Osteocyte (in vitro differentiated cells): ENCODE data around the gene GNAO1. TPM values are rescaled to one million over a fixed set of nuclear protein-coding genes. Genes with fewer than 3 reads are reported as not detected.

Source experiments
- DNase-seq: peaks from one replicate; pipeline ENCODE4 v3.0.0; 2021; ENCODE audit warnings: mixed read lengths; ENCODE audit not compliant: unreplicated experiment; ENCODE audit errors: extremely low spot score
- H3K27ac Mint-ChIP-seq: one replicate; pipeline ENCODE4 v1.8.0; 2021; ENCODE audit warnings: mild to moderate bottlenecking, mixed read lengths; ENCODE audit not compliant: unreplicated experiment
- H3K27me3 Mint-ChIP-seq: one replicate; pipeline ENCODE4 v1.8.0; 2021; ENCODE audit warnings: mixed read lengths; ENCODE audit not compliant: unreplicated experiment
- H3K36me3 Mint-ChIP-seq: one replicate; pipeline ENCODE4 v1.8.0; 2021; ENCODE audit warnings: mixed read lengths; ENCODE audit not compliant: unreplicated experiment
- H3K4me1 Mint-ChIP-seq: one replicate; pipeline ENCODE4 v1.8.0; 2021; ENCODE audit warnings: mixed read lengths; ENCODE audit not compliant: unreplicated experiment
- H3K4me3 Mint-ChIP-seq: one replicate; pipeline ENCODE4 v1.8.0; 2021; ENCODE audit warnings: mild to moderate bottlenecking, moderate library complexity, mixed read lengths; ENCODE audit not compliant: unreplicated experiment
- H3K9me3 Mint-ChIP-seq: one replicate; pipeline ENCODE4 v1.8.0; 2021; ENCODE audit warnings: mixed read lengths; ENCODE audit not compliant: unreplicated experiment
- CTCF ChIP-seq: fragments of 200-600 bp; sonication (generic); IDR thresholded peaks from 2 replicates; pipeline ENCODE4 v1.5.0; 2021; ENCODE audit warnings: antibody characterized with exemption, mild to moderate bottlenecking, moderate library complexity
- total RNA-seq: library from RNA; stranded (reverse); gene quantifications from 2 replicates; pipeline ENCODE4 v1.2.1, GENCODE V29; 2021

Gene GNAO1
- total RNA-seq, 1 donor from 2014 or later: 0.56 TPM

GRCh38 chr16:56312556-56312955 lies 121.3 kb downstream of the GNAO1 start:
- Mint-ChIP-seq H3K4me3 (no peak overlapping the region), H3K9me3 (no peaks in the 10 kb centered on the region)

GRCh38 chr16:56314244-56314850 lies 123.1 kb downstream of the GNAO1 start:
- Mint-ChIP-seq H3K4me3 (no peak overlapping the region), H3K36me3 (no peaks in the 10 kb centered on the region)

More at GRCh38 chr16:56312556-56312955, 121.3 kb downstream of the GNAO1 start:
- H3K36me3 Mint-ChIP-seq: no peaks in the 10 kb centered on the region
- no peak for DNase-seq
- peaks cover 30% of the 10 kb centered on the region for H3K27me3 Mint-ChIP-seq
- TF ChIP-seq CTCF: no peak
- H3K27ac Mint-ChIP-seq: no peak overlapping the region
- no peaks in the 10 kb centered on the region for H3K4me1 Mint-ChIP-seq

GRCh38 chr16:56315955-56316354 lies 124.7 kb downstream of the GNAO1 start:
- no peak overlapping the region for H3K4me3 Mint-ChIP-seq
- peaks cover 19% of the 10 kb centered on the region for H3K27me3 Mint-ChIP-seq
- H3K4me1 Mint-ChIP-seq: peaks cover 6% of the 10 kb centered on the region
- H3K27ac Mint-ChIP-seq: no peak overlapping the region
- DNase-seq: no peak
- TF ChIP-seq CTCF: no peak
- no peaks in the 10 kb centered on the region for H3K9me3 Mint-ChIP-seq
- H3K36me3 Mint-ChIP-seq: no peaks in the 10 kb centered on the region

More at GRCh38 chr16:56314244-56314850, 123.1 kb downstream of the GNAO1 start:
- H3K27me3 Mint-ChIP-seq: peaks cover 19% of the 10 kb centered on the region
- H3K27ac Mint-ChIP-seq: no peak overlapping the region
- DNase-seq: no peak
- no peaks in the 10 kb centered on the region for H3K9me3 Mint-ChIP-seq
- TF ChIP-seq CTCF: no peak
- H3K4me1 Mint-ChIP-seq: peaks cover 4% of the 10 kb centered on the region

- Mint-ChIP-seq H3K27me3 (peaks cover 19% of the 10 kb centered on the region), H3K36me3 (no peaks in the 10 kb centered on the region), H3K4me3 (no peak overlapping the region), H3K27ac (no peak overlapping the region), H3K4me1 (peaks cover 7% of the 10 kb centered on the region), H3K9me3 (no peaks in the 10 kb centered on the region)
- DNase-seq: no peak
- no peak for TF ChIP-seq CTCF
Observed at GRCh38 chr16:56316545-56316944, 125.3 kb downstream of the GNAO1 start.

- Mint-ChIP-seq H3K27ac (no peak overlapping the region), H3K4me3 (peak overlapping the region; percentile 66), H3K27me3 (peaks cover 19% of the 10 kb centered on the region), H3K4me1 (peaks cover 7% of the 10 kb centered on the region), H3K9me3 (no peaks in the 10 kb centered on the region), H3K36me3 (no peaks in the 10 kb centered on the region)
- DNase-seq: peak; percentile 95
- peak; percentile 97 for TF ChIP-seq CTCF
Observed at GRCh38 chr16:56317998-56318826, 126.9 kb downstream of the GNAO1 start.
